K562 (cell line): ENCODE results near the gene UTS2R. TPM values are rescaled to one million over a fixed set of nuclear protein-coding genes. Genes with fewer than 3 reads are reported as not detected.

Source experiments
- ATAC-seq: fragments of 200-7000 bp; cut with Tn5 transposase; 3 replicates; pipeline ENCODE4 v1.9.1; 2020; ENCODE audit warnings: moderate library complexity
- BruUV-seq: library from RNA; stranded (reverse); fragments of 400-500 nt; replicated peaks from 2 replicates; lab custom pipeline; 2021; lab: Mats Ljungman, UMichigan
- CTCF ChIA-PET: fragments of 300-600 bp; formaldehyde crosslinking; extraction: SDS; loops from one replicate; lab custom pipeline; 2021; ENCODE audit warnings: low intra/inter-chr PET ratio; lab: Yijun Ruan, JAX
- POLR2A ChIA-PET: fragments of 300-600, 350-650 bp; sonication (Branson Sonifier 250); formaldehyde crosslinking; extraction: SDS; loops from one replicate; lab custom pipeline; 2021; ENCODE audit warnings: antibody characterized with exemption, inconsistent platforms; lab: Yijun Ruan, JAX
- DNase-seq, 4 experiments: peaks; one replicate each; pipeline versions ENCODE4 v3.0.0 to v3.0.0-alpha.2; 2011 to 2018; ENCODE audit warnings: low spot score in 3 of 4, mixed read lengths in 3 of 4; ENCODE audit errors: extremely low read depth in 1 of 4
- FAIRE-seq: peaks from 2 replicates; lab custom pipeline; 2011; peaks lifted over from hg19 to GRCh38; lab: Jason Lieb, UNC
- H2AFZ ChIP-seq: 2 replicates; pipeline ENCODE4 v1.6.0; 2011; ENCODE audit warnings: low read depth, low read length, control low read depth, inconsistent platforms
- H3K27ac ChIP-seq: fragments of 200-600 bp; 3 replicates; pipeline ENCODE4 v1.8.0; 2011; ENCODE audit warnings: low read depth, mild to moderate bottlenecking, control low read depth, inconsistent platforms, low read length, moderate library complexity, mixed read lengths; ENCODE audit errors: extremely low read depth
- H3K27me3 ChIP-seq, 2 experiments: fragments of 300-600 bp in 1 of 2; 2 replicates in 1 of 2; 3 replicates in 1 of 2; pipeline versions ENCODE4 v1.6.0 to v1.8.0; 2011; ENCODE audit warnings: inconsistent platforms in 2 of 2, low read length in 2 of 2, mild to moderate bottlenecking in 1 of 2, mixed read lengths in 1 of 2, moderate library complexity in 1 of 2; ENCODE audit not compliant: control insufficient read depth in 2 of 2, insufficient read depth in 2 of 2
- H3K36me3 ChIP-seq: fragments of 300-600 bp; 3 replicates; pipeline ENCODE4 v1.8.0; 2011; ENCODE audit warnings: mild to moderate bottlenecking, low read length, inconsistent platforms; ENCODE audit not compliant: control insufficient read depth, insufficient read depth
- H3K4me1 ChIP-seq, 2 experiments: fragments of 200-600 bp in 1 of 2; replicated peaks in 1 of 2; 2 replicates in 1 of 2; 3 replicates in 1 of 2; pipeline versions ENCODE4 v1.5.1 to v1.8.0; 2011; ENCODE audit warnings: inconsistent platforms in 2 of 2, low read length in 2 of 2, mild to moderate bottlenecking in 1 of 2, mixed read lengths in 1 of 2, moderate library complexity in 1 of 2; ENCODE audit not compliant: control insufficient read depth in 2 of 2, insufficient read depth in 2 of 2
- H3K4me2 ChIP-seq: 2 replicates; pipeline ENCODE4 v1.6.1; 2011; ENCODE audit warnings: low read length, control low read depth, inconsistent platforms, mixed read lengths; ENCODE audit not compliant: insufficient read depth
- H3K4me3 ChIP-seq: fragments of 200-600 bp; sonication (generic), shearing (Covaris generic); 2 replicates; pipeline ENCODE4 v1.5.1; 2016; ENCODE audit warnings: control low read depth, inconsistent platforms
- H3K79me2 ChIP-seq: fragments of 200-600 bp; 3 replicates; pipeline ENCODE4 v1.8.0; 2011; ENCODE audit warnings: low read length, inconsistent platforms; ENCODE audit not compliant: control insufficient read depth, insufficient read depth
- H3K9ac ChIP-seq, 2 experiments: 2 replicates each; pipeline versions ENCODE4 v1.6.0 to v1.6.1; 2011; ENCODE audit warnings: low read depth in 2 of 2, low read length in 2 of 2, control low read depth in 1 of 2, inconsistent platforms in 1 of 2, mild to moderate bottlenecking in 1 of 2, mixed read lengths in 1 of 2; ENCODE audit not compliant: insufficient read depth in 1 of 2
- H3K9me1 ChIP-seq: one replicate; pipeline ENCODE4 v1.6.0; 2011; ENCODE audit warnings: inconsistent platforms, mild to moderate bottlenecking, low read length, moderate library complexity; ENCODE audit not compliant: control insufficient read depth, insufficient read depth
- H3K9me3 ChIP-seq: replicated peaks from 2 replicates; pipeline ENCODE4 v1.5.1; 2011; ENCODE audit warnings: low read depth, low read length, inconsistent platforms; ENCODE audit not compliant: control insufficient read depth, insufficient read depth
- H4K20me1 ChIP-seq: replicated peaks from 2 replicates; pipeline ENCODE4 v1.6.1; 2011; ENCODE audit warnings: low read length, inconsistent platforms, mixed read lengths; ENCODE audit not compliant: control insufficient read depth, insufficient read depth
- BDP1 ChIP-seq: IDR thresholded peaks from 3 replicates; pipeline ENCODE4 v1.6.1; 2011; ENCODE audit not compliant: insufficient read length, insufficient read depth
- CREB5 ChIP-seq: fragments of 250-450 bp; sonication (Bioruptor Pico); IDR thresholded peaks from 2 replicates; pipeline ENCODE4 v1.5.0; 2020; ENCODE audit warnings: mild to moderate bottlenecking
- KLF10 ChIP-seq: fragments of 250-450 bp; sonication (Bioruptor Pico); IDR thresholded peaks from 2 replicates; pipeline ENCODE4 v1.6.1; 2021; ENCODE audit warnings: matching md5 sums
- NFIX ChIP-seq: fragments of 250-450 bp; sonication (Bioruptor Pico); IDR thresholded peaks from 2 replicates; pipeline ENCODE4 v1.4.0; 2020; ENCODE audit warnings: low read depth, mild to moderate bottlenecking, moderate library complexity
- RNF2 ChIP-seq: sonication (generic); IDR thresholded peaks from 2 replicates; pipeline ENCODE4 v1.6.1; 2016
- SMAD3 ChIP-seq: fragments of 450-650 bp; formaldehyde crosslinking; conservative IDR thresholded peaks from 2 replicates; pipeline ENCODE4 v1.4.0; 2020; ENCODE audit warnings: mild to moderate bottlenecking
- ZNF512 ChIP-seq: IDR thresholded peaks from 2 replicates; pipeline ENCODE4 v1.6.1; 2016; ENCODE audit warnings: missing genetic modification characterization, missing compliant biosample characterization
- WGBS: fragments of 100-300 bp; shearing (Covaris generic); methylation state at CpG from one replicate; pipeline ENCODE4 v1.1.6; 2016; ENCODE audit warnings: low coverage, mixed read lengths; ENCODE audit not compliant: insufficient coverage; ENCODE audit errors: missing lambda C conversion rate; 5-methylcytosine and 5-hydroxymethylcytosine counted together
- in situ Hi-C: fragments of 300-500 bp; cut with MboI; formaldehyde crosslinking; loops from 4 replicates; pipeline ENCODE4 v1.15.0; 2018; ENCODE audit warnings: inconsistent platforms, mixed read lengths
- intact Hi-C: fragments of 100-400 bp; cut with micrococcal nuclease; formaldehyde crosslinking; loops from 2 replicates; pipeline ENCODE4 v1.14.2; 2022
- polyA plus RNA-seq, 8 experiments: library from polyadenylated mRNA; depleted of rRNA in 4 of 8; stranded (reverse) in 5 of 8; unstranded in 3 of 8; fragments of >200 nt; fragmentation: Nextera tagmentation in 2 of 8; fragmentation: Illumina TruSeq in 1 of 8; extraction: Ambion mirVana in 2 of 8; extraction: Trizol in 1 of 8; gene quantifications; 2 replicates each; pipeline versions ENCODE4 v1.2.1 to v1.2.3, GENCODE V29; 2011 to 2014; ENCODE audit warnings: inconsistent platforms in 1 of 8, missing spikeins in 1 of 8
- total RNA-seq, 7 experiments: library from RNA; depleted of rRNA in 6 of 7; stranded (reverse); fragments of >200 nt in 6 of 7; fragmentation: Illumina TruSeq in 2 of 7; extraction: Trizol in 2 of 7; gene quantifications; 2 replicates each; pipeline versions ENCODE4 v1.2.1 to v1.2.3, GENCODE V29; 2011 to 2021; ENCODE audit warnings: low replicate concordance in 1 of 7

The UTS2R gene
- total and polyA plus RNA-seq, 9 of the 15 experiments (the other 6 are each of a cell fraction or from before 2014, with no cell fraction given) = 0.22 TPM; not detected in 8

GRCh38 chr17:82354804-82355308 is 16.7 kb upstream of the UTS2R start:
- TF ChIP-seq KLF10 (CRISPR knock-in tag) = no peak
- BruUV-seq = no TSS peak
- 0 out of 2 replicates have a peak overlapping the region, but pooled peaks have one; percentile 22 for H2AFZ ChIP-seq
- CTCF ChIA-PET = no interaction called here
- intact Hi-C loops (loop anchor here (5.0 to 10.0 kb wide), 3 partner anchors 140 to 412 kb away; no protein-coding TSS in a partner anchor), in situ Hi-C loops (loop anchor here (5.0 kb wide), 2 partner anchors 202 to 427 kb away; no protein-coding TSS in a partner anchor)
- H3K36me3 ChIP-seq = no peaks in the 10 kb centered on the region
- POLR2A ChIA-PET = interaction anchor here (3.9 kb wide), 1 partner anchor 12 kb away, joined by 27 read pairs; no protein-coding TSS in a partner anchor
- H3K27ac ChIP-seq = no peak overlapping the region
- no peaks in the 10 kb centered on the region for H3K27me3 ChIP-seq
- H3K9ac ChIP-seq = no peak overlapping the region
- H3K4me3 ChIP-seq = no peak overlapping the region
- FAIRE-seq (no peak), ATAC-seq (no peak), DNase-seq (no peak)
- no peaks in the 10 kb centered on the region for H3K9me1 ChIP-seq
- no peaks in the 10 kb centered on the region for H4K20me1 ChIP-seq
- no peak overlapping the region for H3K4me2 ChIP-seq
- H3K4me1 ChIP-seq = peaks cover 7 to 52% of the 10 kb centered on the region in 2 experiments; a peak in 4 of 5 replicates
- no peaks in the 10 kb centered on the region for H3K79me2 ChIP-seq
- 31% methylated on average over 6 of the region's 7 CpGs for WGBS
- H3K9me3 ChIP-seq = no peaks in the 10 kb centered on the region

GRCh38 chr17:82355770-82356427 is 15.7 kb upstream of the UTS2R start:
- POLR2A ChIA-PET = interaction anchor here (0.5 to 3.9 kb wide), 4 partner anchors 11 to 111 kb away, joined by 3 to 27 read pairs (median 4); no protein-coding TSS in a partner anchor
- 70% methylated on average over 11 of the region's 11 CpGs for WGBS
- H3K79me2 ChIP-seq = no peaks in the 10 kb centered on the region
- TF ChIP-seq ZNF512 (tag) (no peak), SMAD3 (no peak), NFIX (CRISPR knock-in tag) (no peak), BDP1 (no peak), RNF2 (no peak), CREB5 (no peak)
- no peak overlapping the region for H3K4me2 ChIP-seq
- no peak overlapping the region for H2AFZ ChIP-seq
- ATAC-seq (no peak), DNase-seq (no peak), FAIRE-seq (no peak)
- no peaks in the 10 kb centered on the region for H3K27me3 ChIP-seq
- peaks cover 7 to 44% of the 10 kb centered on the region in 2 experiments; a peak in 4 of 5 replicates for H3K4me1 ChIP-seq
- no peak overlapping the region for H3K4me3 ChIP-seq
- no peaks in the 10 kb centered on the region for H3K36me3 ChIP-seq
- BruUV-seq = no TSS peak
- CTCF ChIA-PET = interaction anchor here (0.6 kb wide), 1 partner anchor 139 kb away, joined by 3 read pairs; no protein-coding TSS in a partner anchor
- no peak overlapping the region for H3K27ac ChIP-seq
- H3K9me1 ChIP-seq = no peaks in the 10 kb centered on the region
- H3K9me3 ChIP-seq = no peaks in the 10 kb centered on the region
- in situ Hi-C loops = no loop called here
- H3K9ac ChIP-seq = 0 out of 4 replicates have a peak overlapping the region, but pooled peaks of 1 of the 2 experiments have one; percentile 21
- no peaks in the 10 kb centered on the region for H4K20me1 ChIP-seq
- intact Hi-C loops = loop anchor here (10.0 kb wide), 1 partner anchor 139 kb away; no protein-coding TSS in a partner anchor
